Right ventricle myocardium inferior (tissue), 1 donor: Measurements from ENCODE around the gene SPEF1. TPM values are rescaled to one million over a fixed set of nuclear protein-coding genes. Genes with fewer than 3 reads are reported as not detected.

Source experiments
- ATAC-seq: fragments of 200-7000 bp; cut with Tn5 transposase; one replicate; pipeline ENCODE4 v1.9.1; 2020; ENCODE audit warnings: mild to moderate bottlenecking, moderate library complexity
- DNase-seq: peaks from one replicate; pipeline ENCODE4 v3.0.0; 2021; ENCODE audit errors: missing footprints
- intact Hi-C: fragments of 100-400 bp; cut with DNase I; formaldehyde crosslinking; loops from one replicate; pipeline ENCODE4 v1.11.0; 2022
- total RNA-seq: library from RNA; stranded (reverse); fragmentation: NEBNext Ultra II Directional; extraction: Animal tissue kit (Norgen Biotek cat#: 25700); gene quantifications from one replicate; pipeline ENCODE4 v1.2.1, GENCODE V29; 2021
- donor health status: DM: no; HTN: yes; CAD: no; lungs with severe emphysema.

The SPEF1 gene
- total RNA-seq, 1 donor from 2014 or later = 0.14 TPM

DNA sequence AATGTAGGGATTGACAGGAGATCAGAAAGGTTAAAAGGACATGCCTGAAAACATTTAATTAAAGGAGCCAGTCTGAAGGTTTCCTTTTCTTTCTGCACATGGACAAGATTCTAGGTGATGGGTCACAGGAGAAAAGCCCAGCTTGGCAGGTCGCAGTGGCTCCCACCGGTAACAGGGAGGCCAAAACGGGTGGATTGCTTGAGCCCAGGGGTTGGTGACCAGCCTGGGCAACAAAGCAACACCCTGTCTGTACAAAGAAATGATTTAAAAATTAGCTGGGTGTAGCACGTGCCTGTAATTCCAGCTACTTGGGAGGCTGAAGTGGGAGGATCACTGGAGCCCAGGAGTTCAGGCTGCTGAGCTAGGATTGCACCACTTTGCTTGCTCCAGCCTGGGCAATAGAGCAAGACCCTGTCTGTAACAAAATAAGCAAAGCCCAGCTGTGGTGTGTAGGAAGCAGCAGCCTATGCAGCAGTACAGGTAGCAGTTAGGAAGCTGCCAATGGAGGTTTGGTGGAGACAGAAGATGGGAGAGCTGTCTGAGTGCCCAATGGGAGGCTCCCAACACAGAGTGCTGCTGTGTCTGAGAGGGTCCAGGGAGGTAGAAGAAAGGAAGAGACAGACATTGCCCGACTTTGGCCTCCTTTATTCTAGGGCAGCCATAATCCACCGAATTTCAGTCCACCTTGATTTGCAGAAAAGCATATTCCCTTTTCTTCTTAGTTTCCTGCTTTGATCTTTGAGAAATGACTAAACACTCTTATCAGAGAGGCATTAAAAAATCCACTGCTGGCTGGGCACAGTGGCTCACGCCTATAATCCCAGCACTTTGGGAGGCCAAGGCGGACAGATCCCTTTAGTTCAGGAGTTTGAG is 32.0 kb upstream of the SPEF1 start:
- intact Hi-C loops = no loop called here
- ATAC-seq (no peak), DNase-seq (no peak)

- no peak for DNase-seq
- intact Hi-C loops = no loop called here
- ATAC-seq = no peak
Observed at GRCh38 chr20:3812259-3812681, 31.0 kb upstream of the SPEF1 start.

DNA sequence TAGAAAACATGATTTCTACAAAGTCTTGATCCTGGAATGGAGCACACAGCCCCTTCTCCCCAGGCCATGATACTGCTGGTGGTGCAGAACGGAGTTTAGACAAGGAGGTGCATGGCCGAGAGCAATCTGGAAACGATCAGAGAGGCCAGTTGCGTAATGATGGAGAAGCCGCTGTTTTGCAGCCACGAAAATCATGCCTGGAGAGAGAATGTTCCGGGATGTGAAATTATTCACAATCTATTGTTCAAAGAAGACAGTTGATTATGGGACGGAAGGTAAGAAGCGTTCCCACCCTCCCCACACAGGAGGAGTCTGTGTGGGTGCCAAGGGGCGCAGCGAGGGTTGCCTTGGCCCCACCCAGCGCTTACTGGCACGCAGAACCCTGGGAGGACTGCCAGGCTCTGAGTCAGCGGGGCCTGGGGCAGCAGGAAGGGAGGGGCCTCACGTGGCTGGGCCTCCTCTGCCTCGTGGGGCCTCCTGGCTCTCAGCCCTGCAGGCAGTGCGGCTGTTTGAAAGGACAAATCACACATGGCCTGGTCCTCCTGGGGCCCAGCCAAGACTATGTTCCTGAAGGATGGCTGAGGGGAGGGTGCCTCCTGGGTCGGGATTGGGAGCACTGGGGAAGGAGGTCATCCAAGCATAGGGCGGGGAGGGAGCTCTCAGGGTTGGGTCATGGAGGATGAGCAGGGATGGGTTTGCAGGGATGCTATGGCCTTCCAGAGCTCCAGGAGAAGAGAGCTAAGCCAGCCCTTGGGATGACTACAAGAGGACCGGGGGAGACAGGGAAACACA is 30.4 kb upstream of the SPEF1 start:
- ATAC-seq (peak; percentile 90), DNase-seq (peak; percentile 99)
- intact Hi-C loops = loop anchor here (2.0 kb wide), 1 partner anchor 17 kb away; no protein-coding TSS in a partner anchor

DNA sequence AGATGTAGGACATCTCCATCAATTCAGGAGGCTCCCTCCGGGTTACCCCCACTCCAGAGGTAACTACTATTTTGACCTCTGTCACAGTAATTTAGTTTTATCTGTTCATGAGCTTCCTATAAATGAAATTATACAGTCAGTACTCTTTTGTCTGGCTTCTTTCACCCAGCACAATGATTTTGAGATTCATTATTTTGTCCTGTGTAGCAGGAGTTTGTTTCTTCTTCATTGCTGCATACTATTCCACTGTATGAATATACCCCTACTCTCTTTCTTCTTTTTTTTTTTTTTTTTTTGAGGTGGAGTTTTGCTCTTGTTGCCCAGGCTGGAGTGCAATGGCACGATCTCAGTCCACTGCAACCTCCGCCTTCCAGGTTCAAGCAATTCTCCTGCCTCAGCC is 27.3 kb upstream of the SPEF1 start:
- intact Hi-C loops = no loop called here
- ATAC-seq = no peak
- DNase-seq = no peak

GRCh38 chr20:3804781-3805180 is 23.5 kb upstream of the SPEF1 start:
- intact Hi-C loops = no loop called here
- ATAC-seq (no peak), DNase-seq (peak; percentile 43)

GRCh38 chr20:3804254-3804751 is 23.1 kb upstream of the SPEF1 start:
- ATAC-seq = no peak
- intact Hi-C loops = no loop called here
- DNase-seq = peak; percentile 35

DNA sequence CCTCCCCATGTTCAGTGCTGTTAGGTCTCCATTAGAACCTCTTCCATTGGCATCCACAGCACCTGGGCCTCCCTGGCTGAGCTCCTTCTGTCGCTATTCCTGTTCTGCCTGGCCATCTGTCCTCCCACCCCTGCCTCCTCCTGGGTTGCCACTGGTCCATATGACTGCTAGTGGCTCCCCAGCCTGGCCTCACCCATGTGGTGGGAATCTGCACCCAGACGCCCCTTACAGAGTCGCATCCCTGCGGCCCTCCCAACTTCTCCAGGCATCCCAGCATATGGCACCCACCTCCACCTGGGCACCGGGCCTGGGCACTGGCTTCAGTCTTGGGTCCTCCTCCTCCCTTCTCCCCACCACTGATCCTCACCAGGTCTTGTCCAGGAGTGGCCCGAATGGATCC is 22.6 kb upstream of the SPEF1 start:
- DNase-seq = peak; percentile 61
- no peak for ATAC-seq
- intact Hi-C loops = no loop called here

GRCh38 chr20:3803289-3803688 is 22.0 kb upstream of the SPEF1 start:
- intact Hi-C loops = no loop called here
- ATAC-seq (no peak), DNase-seq (peak; percentile 60)

DNA sequence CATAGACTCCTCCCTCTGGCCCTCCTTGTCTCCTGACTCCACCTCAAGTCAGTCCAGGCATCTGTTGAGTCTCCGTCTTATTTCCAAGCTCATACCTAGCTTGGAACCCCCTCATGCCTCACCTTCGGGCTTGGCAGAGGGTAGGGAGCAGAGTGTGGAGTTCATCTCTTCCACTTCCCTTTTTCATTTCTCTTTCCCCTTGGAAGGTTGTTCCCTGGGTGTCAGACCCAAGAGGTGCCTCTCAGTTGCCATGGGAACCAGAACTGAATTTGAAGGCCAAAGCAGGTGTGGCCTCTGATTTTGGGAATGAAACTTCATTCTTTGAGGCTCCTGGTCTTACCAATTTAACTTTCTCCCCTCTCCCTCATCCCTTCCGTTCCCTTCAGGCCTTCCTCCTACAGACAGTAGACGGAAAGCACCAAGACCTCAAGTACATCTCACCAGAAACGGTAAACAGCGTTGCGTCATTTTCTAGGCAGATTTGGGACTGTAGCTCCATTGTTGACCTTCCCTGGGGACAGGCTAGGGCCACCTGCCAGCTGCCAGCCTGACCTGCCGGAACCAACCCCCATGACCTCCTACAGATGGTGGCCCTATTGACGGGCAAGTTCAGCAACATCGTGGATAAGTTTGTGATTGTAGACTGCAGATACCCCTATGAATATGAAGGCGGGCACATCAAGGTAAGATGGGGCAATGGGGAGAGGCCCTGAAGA is 21.4 kb upstream of the SPEF1 start:
- DNase-seq (peak; percentile 0), ATAC-seq (no peak)
- intact Hi-C loops = no loop called here

- ATAC-seq (no peak), DNase-seq (peak; percentile 65)
- intact Hi-C loops = no loop called here
Observed at GRCh38 chr20:3801846-3802245, 20.6 kb upstream of the SPEF1 start.

DNA sequence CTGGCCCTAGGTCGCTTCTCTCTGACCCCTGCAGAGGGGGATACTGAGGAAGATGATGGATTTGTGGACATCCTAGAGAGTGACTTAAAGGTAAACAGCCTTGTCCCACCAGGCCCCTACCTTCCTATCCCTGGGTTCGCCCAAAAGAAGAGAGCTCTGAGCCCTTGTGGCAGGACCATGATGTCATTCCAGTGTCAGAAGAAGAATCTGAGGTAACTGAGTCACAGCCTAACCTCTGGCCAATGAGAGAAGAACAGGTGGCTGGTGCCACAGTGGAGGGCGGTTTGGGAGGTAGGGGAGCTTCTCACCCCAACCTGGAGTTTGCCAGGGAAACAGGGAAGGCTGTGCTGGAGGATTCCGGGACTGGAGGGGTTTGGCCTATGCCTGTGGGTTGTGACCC is 20.1 kb upstream of the SPEF1 start:
- intact Hi-C loops = no loop called here
- ATAC-seq (no peak), DNase-seq (no peak)

DNA sequence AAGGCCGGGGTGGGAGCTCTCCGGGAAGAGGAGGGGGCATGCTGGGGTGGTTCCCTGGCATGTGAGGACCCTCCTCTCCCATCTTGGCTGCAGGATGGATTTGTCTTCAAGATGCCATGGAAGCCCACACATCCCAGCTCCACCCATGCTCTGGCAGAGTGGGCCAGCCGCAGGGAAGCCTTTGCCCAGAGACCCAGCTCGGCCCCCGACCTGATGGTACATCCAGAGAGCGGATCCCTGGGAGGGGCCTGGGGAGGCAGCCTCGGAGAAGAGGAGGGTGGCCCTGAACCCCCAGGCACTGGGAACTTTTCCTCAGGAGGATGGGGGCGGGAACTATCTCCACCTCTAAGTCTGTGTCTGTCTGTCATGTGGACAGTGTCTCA is 19.6 kb upstream of the SPEF1 start:
- DNase-seq (peak; percentile 67), ATAC-seq (no peak)
- intact Hi-C loops = no loop called here

DNA sequence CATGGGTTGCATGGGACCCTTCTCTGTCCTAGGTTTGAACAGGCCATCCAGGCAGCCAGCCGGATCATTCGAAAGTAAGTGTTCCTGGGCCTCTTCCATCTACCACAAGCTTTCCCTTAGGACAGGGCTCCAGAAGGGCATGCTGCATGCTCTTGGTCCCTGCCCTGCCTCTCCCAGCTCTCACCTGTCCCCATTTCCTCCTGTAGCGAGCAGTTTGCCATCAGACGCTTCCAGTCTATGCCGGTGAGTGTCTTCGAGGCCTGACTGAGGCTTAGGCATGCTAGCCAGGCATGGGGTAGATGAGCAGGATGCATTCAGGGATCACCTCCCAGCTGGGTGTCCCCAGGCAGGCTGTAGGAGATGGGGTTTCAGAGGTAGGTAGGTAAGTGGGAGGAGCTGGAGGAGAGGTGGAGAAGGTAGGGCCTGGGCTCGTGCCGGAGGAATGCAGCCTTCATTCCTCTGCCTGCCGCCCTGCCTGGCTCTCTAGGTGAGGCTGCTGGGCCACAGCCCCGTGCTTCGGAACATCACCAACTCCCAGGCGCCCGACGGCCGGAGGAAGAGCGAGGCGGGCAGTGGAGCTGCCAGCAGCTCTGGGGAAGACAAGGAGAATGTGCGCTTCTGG is 19.1 kb upstream of the SPEF1 start:
- intact Hi-C loops = no loop called here
- peak; percentile 40 for DNase-seq

DNA sequence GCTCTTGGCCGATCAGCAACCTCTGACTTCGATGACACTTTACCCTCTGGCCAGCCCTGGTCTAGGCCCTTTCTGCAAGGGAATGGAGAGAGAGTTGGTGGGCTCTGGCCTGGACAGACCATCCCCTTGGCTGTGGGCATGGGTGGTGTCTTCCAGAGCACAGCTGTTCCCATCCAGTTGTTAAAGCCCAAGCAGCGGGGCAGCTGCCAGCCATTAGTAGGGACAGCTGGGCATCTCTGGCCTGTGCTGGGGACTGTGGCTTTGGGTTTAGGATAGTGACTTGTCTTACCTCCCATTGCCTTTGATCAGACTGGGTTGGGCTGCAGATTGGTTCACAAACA is 17.6 kb upstream of the SPEF1 start:
- DNase-seq = peak; percentile 21
- intact Hi-C loops = no loop called here
- ATAC-seq = no peak

More for the DNA sequence above, 19.1 kb upstream of the SPEF1 start:
- no peak for ATAC-seq

GRCh38 chr20:3798373-3798768 is 17.1 kb upstream of the SPEF1 start:
- peak; percentile 52 for DNase-seq
- ATAC-seq = no peak
- intact Hi-C loops = no loop called here

- ATAC-seq = no peak
- intact Hi-C loops = no loop called here
Observed at GRCh38 chr20:3797592-3798372, 16.5 kb upstream of the SPEF1 start.

GRCh38 chr20:3797226-3797545 is 15.9 kb upstream of the SPEF1 start:
- ATAC-seq = no peak
- intact Hi-C loops = no loop called here
- peak; percentile 22 for DNase-seq

More at GRCh38 chr20:3797592-3798372, 16.5 kb upstream of the SPEF1 start:
- peak; percentile 52 for DNase-seq
